GM19025 (cell line): ENCODE data around the gene KIFC3.
"Not testable (repeated sequence)": the region's sequence is repeated elsewhere in the genome, so short reads cannot be mapped to it uniquely, and the experiment has no call there.

Experiments used
- ATAC-seq: cut with Tn5 transposase; IDR thresholded peaks from one replicate; pipeline ENCODE4 v1.9.1; 2021; ENCODE audit warnings: mild to moderate bottlenecking, low read depth, moderate library complexity; ENCODE audit not compliant: unreplicated experiment

Gene KIFC3, protein sequence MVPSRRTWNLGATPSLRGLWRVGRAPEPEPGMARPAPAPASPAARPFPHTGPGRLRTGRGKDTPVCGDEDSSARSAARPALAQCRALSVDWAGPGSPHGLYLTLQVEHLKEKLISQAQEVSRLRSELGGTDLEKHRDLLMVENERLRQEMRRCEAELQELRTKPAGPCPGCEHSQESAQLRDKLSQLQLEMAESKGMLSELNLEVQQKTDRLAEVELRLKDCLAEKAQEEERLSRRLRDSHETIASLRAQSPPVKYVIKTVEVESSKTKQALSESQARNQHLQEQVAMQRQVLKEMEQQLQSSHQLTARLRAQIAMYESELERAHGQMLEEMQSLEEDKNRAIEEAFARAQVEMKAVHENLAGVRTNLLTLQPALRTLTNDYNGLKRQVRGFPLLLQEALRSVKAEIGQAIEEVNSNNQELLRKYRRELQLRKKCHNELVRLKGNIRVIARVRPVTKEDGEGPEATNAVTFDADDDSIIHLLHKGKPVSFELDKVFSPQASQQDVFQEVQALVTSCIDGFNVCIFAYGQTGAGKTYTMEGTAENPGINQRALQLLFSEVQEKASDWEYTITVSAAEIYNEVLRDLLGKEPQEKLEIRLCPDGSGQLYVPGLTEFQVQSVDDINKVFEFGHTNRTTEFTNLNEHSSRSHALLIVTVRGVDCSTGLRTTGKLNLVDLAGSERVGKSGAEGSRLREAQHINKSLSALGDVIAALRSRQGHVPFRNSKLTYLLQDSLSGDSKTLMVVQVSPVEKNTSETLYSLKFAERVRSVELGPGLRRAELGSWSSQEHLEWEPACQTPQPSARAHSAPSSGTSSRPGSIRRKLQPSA

DNA sequence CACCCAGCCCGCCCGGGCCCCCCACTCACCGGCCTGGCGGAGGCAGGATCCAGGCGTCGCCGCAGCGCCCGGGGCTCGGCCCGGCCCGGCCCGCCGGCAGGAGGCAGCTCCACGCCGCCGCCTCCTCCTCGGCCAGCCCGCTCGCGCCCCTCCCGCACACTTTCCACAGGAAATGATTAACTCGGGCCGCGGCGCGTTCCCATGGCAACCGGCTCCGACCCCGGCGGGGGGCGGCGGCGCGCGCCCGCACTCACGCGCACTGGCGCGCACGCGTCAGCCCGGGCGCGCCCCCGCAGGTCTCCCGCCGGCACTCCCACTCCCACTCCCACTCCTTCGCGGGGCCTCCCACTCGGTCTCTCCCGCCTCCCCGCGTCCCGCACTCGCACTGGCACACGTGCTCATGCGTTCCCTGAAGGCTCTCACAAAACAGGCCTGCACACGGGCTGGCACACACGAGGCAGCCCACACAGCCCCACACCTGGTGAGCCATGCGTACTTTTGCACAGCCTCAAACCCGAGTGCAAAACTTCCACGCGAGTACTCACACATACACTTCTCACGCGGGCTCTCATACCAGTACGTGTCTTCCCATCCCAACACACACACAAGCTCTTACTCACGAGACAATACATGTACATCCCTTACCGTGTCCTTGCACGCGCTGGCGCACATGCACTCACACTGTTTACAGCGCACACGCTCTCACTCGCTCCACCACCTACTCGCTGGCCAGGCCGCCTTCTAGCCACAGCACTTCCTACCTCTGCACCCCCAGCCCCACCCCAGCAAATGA lies at the start of gene KIFC3:
Gene KIFC3 (minus strand): TSS at position 151 of the 793 bp plus-strand sequence. CDS start 4,248 bp downstream, outside the sequence.
- ATAC-seq = no peak

DNA sequence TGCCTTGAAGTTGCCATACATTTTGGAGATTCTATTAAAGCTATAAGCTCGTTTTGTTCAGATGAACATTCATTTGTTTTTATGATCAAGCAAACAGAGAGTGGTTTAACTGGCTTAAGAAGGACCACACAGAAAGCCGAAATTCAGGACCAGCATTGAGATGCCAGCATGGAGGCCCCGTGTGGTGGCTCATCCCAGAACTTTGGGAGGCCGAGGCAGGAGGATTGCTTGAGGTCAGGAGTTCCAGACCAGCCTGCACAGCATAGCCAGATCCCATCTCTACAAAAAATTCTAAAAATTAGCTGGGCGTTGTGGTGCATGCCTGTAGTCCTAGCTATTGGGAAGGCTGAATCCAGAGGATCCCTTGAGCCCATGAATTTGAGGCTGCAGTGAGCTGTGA lies 45.9 kb upstream of the KIFC3 start:
- ATAC-seq = no peak

DNA sequence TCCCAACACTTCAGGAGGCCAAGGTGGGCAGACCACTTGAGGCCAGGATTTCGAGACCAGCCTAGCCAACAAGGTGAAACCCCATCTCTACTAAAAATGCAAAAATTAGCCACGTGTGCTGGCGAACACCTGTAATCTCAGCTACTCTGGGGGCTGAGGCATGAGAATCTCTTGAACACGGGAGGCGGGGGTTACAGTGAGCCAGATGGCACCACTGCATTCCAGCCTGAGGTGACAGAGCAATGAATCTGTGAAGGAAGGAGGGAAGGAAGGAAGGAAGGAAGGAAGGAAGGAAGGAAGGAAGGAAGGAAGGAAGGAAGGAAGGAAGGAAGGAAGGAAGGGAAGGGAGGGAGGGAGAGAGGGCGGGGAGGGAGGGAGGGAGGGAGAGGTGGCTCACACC lies 44.6 kb upstream of the KIFC3 start:
- ATAC-seq = not testable (repeated sequence)

DNA sequence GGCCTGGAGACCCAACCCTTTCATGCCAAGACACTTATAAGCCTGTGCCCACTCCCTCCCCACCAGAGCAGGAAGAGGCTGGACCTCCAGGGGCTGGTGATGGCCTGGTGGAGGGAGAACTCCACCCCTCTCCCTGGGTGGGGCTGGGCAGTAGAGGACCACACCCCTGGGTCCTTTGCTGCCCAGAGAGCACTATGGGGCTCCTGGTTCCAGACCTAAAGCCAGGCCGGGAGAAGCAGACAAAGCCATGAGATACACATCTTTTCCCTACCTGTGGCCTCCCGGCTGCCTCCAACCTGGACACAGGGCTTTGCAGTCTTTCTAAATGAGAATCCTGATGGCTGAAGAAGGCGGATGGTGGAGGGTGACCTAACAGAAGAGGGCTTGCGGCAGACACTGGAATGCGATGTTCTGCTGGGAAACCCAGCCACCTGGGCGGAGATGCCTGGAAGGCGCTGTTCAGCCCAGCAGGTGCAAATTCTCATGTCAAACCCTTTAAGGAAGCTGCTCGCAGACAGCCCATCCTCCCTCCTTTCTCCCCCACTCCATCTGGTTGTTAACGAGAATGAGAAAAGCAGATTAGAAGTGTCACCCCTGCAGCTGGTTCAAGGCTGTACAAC lies 43.9 kb upstream of the KIFC3 start:
- ATAC-seq = no peak

DNA sequence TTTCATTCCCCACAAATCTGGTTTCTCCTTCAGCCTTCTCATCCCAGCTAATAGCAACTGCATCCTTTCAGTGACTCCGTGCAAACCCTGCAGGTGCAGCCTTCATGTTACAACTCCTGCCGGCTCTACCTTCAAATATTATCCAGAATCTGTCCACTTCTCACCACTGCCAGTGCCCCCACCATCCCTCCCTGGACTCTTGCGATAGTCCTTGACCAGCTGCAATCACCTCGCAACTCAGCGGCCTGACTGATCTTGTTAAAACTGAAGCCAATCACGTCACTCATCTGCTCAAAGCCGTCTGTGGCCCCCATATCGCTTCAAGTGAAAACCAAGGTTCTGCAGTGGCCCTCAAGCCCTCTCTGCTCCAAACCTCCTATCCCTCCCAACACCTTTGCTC lies 42.8 kb upstream of the KIFC3 start:
- no peak for ATAC-seq

DNA sequence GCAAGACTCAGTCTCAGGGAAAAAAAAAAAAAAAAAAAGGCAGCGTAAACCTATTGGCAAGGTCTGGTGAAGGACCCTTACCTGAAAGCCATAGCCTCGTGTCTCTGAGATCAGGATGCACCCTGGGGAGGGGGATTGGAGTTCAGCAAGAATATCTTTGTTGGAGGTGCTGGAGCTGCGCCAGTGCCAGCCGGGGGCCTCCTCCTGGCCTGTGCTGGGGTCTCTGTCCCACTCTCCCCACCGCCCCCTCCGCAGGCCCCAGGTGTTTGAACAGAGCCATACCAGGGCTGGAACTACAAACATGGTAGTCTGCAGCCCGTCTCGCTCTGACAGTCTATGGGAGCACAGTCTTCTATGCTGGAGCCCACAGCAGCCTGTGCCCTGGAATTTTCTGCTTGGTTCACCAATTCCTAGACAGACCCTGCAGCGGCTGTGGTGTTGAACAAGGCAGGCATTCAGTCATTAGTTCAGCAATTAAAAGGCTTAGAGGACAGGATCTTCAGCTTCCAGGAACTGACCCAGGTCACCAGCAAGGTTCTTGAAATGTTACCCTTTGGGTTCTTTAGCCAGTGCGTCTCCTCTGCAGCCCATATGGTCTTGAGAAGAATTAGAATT lies 42.2 kb upstream of the KIFC3 start:
- no peak for ATAC-seq

DNA sequence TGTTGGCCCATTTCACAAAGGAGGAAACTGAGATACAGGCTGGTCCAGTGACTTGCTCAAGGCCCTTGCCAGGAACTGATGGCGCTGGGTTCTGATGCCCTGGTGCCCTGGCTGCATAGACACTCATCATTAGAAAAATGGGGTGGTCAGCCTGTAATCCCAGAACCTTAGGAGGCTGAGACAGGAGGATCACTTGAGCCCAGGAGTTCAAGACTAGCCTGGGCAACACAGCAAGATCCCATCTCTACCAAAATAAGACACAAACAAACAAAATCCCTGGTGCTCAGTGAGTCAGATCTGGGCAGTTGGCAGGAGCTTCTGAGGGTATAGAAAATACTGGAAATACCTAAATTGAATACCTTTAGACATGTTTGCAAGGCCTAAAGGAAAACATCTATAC lies 41.1 kb upstream of the KIFC3 start:
- no peak for ATAC-seq

DNA sequence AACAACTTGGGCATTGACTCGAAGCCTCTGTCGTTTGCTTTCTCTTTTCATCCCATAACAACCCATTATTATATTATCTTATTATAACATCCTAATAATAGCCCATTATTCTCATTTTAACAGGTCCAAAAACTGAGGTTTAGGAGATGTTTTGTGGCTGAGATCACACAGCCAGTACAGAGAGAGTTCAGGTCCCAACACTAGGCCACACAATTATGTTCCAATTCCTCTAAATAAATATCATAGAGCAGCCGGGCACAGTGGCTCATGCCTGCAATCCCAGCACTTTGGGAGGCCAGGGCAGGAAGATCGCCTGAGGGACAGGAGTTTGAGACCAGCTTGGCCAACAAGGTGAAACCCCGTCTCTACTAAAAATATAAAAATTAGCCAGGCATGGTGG lies 40.3 kb upstream of the KIFC3 start:
- no peak for ATAC-seq

DNA sequence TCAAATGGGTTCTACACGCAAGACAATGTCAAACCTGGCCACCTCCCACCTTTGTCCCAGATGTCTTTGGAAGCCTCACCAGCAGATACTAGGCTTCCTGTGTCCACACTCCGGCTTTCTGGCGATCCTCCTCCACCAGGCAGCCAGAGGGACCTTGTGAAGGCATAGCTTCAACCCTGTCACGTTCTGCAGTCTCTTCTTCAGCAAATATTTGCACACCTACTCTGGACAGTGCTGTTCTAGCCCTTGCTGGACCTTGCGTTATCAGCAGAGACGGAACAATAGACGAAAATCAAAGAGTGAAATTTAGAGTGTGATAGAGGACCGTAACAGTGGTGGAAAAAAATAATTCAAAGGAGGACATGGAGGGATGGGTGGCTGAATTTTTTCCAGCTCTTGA lies 38.5 kb upstream of the KIFC3 start:
- ATAC-seq = no peak

DNA sequence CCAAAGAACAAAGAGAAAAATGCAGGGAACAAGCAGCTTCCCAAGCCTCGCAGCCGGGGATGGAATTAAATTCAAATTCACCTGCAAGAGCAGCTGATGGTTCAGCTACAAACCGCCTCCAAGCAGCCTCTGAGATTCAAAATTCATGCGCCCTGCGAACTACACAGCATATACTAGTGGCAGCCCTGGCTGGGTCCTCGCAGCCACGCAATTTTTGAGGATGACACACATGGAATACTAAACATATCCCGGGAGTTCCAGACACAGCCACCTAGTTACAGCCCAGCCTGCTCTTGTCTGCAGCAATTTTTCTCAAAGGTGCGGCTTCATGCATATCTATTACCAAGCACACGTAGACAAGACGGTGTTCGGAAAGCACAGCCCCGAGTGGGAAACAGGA lies 35.9 kb upstream of the KIFC3 start:
- ATAC-seq = no peak

DNA sequence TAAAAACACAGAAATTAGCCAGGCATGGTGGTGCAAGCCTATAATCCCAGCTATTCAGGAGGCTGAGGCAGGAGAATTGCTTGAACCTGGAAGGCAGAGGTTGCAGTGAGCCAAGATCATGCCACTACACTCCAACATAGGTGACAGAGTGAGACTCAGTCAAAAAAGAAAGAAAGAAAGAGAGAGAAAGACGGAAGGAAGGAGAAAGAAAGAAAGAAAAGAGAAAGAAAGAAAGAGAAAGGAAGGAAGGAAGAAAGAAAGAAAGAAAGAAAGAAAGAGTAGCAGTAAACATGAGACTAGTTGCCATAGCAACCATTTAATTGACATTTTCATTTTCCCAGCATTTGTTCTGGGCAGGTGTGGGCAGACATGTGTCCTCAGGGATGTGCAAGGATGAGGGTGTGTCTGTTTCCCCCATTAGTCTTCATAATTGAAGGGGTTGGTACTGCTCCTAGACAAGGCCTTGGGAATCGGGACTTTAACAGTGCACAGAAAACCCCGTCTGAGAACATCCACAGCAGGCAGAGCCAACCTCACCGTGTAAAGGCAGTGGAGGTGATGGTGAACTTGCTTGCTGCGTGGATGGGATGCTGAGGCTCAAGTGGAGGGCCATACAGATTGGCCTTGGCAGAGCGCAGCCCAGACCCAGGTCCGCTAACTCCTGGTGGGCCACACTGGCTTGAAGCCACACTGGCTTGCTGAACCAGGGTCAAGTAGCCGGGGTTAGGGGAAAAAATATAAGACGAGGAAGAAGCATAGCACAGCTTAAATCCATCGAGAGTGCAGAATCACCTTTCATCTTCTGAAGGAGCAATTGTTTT lies 35.2 kb upstream of the KIFC3 start:
- no peak for ATAC-seq

DNA sequence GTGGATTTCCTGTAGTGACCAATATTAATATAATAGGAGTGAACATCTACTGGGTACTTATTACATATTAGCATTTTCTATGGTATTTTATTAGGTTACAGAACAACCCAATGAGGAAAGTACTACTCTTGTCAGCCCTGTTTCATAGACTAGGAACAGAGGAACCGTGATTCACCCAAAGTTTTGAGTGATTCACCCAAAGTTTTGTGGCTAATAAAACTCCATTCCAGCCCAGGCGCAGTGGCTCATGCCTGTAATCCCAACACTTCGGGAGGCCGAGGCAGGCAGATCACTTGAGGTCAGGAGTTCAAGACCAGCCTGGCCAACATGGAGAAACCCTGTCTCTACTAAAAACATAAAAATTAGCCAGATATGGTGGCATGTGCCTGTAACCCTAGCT lies 33.1 kb upstream of the KIFC3 start:
- ATAC-seq = not testable (repeated sequence)

DNA sequence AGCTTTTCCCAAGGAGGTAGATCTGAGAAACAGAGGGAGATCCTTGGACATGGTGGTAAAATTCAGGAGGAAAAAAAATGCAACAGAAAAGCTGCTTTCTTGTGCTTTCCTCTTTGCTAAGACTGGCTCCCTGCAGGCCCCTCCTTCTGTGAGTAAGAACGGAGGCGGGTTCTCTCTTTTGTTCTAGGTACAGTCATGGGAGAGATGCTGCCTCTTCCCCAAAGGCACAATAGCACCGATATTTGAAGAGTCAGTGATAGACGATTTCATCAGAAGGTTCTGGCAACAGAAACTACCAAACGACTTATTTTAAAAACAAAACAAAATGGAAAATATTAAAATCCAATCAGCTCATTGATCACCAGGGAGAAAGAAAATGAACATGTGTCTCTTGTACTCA lies 32.6 kb upstream of the KIFC3 start:
- ATAC-seq = no peak

DNA sequence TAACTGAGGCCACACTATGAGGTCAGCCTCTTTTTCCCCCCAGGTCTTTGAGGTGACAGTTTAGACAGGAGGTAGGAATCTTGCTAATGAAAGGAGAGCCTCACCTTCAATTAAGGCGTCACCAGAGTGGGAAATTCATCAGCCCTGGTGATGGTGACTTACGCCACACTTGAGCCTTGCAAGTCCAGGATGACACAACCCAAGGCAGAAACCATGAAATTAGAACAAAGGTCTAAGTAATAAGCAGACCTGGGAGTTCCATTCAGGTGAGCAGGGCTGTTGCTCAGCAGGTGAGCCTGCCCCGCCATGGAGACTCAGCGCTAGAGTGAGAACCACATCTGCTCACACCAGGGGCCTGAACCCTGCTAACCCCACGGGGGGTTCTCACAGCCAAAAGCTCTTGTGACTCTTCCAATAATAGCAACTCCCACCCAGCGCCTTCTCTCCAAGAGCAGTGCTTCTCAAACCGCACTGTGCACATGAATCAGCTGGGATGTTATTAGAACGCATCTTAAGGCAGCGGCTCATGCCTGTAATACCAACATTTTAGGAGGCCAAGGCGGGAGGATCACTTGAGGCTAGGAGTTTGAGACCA lies 28.7 kb upstream of the KIFC3 start:
- ATAC-seq = no peak

DNA sequence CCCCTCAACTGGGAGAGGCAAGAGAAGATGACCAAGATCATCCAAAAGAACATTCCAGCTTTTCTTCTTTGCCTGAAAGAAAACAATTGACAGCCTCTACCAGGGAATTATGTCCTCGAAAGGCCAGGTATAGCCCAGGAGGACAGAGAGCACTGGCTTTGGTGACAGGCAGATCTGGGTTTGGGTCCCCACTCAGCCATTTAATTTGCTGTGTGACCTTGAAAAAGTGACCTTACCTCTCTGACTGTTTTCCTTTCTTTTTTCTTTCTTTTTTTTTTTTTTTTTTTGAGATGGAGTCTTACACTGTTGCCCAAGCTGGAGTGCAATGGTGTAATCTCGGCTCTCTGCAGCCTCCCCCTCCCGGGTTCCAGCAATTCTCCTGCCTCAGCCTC lies 27.7 kb upstream of the KIFC3 start:
- ATAC-seq = no peak

DNA sequence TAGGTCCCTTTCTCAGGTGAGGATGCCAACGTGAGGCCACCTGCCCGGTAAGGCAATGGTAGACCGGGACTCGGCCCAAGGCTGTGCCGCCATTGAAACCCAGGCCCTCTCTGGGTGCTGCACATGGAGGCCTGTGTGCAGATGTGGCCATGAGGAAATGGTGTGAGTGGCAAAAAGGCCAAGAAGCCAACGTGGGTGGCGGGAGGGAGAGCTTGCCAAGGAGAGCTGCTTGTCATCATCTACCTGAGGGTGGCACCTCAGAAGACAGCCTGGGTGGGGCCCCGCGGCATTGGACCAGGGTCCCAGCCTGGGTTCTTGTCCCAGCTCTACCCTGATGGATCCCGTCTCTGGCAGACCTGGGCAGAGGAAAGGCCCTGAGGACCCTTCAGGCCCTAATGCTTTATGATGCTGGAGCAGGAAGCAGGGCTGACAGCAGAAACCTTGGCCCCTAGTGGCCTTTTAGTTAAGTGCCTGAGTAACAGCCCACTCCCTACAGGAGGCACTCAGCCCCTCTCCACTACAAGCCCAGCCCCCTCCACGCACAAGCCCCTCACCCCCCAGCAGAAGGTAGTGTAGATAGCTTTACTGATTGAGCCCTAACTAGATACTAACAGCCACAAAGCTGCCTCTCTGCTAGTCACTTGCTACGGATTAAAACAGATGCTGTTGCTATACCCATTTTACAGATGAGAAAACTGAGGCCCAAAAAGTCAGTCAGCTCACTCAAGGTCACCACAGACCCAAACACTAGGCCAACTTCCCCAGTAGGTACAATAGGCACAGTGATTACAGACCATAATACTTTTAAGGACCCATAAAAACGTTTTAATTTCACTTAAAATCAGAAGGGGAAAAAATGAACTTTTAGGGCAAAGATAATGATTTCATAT lies 26.2 kb upstream of the KIFC3 start:
- ATAC-seq = no peak

DNA sequence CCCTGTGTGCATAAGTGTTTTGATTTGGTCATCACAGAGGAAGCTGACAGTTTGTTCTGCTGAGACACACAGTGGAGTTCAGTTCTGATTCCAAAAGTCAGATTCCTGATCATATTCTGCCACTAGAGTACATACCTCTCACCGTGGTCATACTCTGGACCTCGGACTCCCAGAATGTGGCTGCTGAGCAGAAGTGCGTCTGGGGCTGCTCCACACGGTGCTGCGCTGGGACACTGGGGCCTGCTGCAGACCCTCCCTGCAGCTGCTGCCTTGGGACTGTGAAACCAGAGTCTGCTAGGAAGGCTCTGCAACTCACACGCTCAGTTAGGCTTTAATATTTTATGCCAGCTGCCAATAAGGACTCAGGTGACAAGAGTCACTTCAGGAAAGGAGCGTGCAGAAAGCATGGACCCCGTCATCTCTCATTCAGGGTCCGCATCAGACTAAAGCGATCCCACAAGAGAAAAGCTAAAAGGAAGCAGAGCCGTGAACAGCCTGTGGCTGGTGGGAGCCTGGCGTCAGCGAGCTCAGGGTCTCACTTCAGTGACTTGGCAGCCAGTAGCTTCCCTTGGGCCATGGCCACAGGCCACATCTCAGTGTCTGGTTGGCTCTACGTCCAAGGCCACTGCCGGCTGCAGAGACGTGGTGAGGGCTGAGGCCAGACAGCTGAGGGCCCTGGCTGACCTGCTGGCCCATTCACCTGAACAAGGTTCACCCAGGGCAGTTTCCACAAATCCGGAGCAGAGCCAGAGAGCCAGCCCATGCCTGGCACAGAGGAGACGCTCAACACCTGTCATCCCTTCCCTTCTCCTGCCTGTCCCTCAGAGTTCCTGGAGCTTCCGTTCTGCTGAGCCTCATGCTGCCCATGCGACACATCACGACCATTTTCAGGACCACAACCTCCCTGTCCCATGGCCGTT lies 24.7 kb upstream of the KIFC3 start:
- no peak for ATAC-seq
